Measurements from ENCODE around the gene OXA1L. TPM values are rescaled to one million over a fixed set of nuclear protein-coding genes. Genes with fewer than 3 reads are reported as not detected.
"Not testable (repeated sequence)": the region's sequence is repeated elsewhere in the genome, so short reads cannot be mapped to it uniquely, and the experiment has no call there.

Gene OXA1L
- total RNA-seq, 1 experiment from 2014 or later = 138 TPM

DNA sequence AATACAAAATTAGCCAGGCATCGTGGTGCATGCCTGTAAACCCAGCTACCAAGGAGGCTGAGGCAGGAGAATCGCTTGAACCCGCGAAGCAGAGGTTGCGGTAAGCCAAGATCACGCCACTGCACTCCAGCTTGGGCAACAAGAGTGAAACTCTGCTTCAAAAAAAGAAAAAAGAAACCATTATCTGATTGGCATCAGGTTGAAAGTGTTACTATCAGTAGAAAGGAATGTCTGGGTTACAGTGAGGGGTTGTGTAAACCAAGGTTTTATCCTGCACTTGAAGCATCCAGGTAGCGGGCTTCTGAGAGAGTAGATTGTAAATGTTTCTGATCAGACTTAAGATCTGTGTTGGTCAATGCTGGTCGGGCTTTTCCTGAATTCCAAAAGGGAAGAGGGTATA, 14.1 kb upstream of the OXA1L start:
- H3K36me3 Mint-ChIP-seq = no peaks in the 10 kb centered on the region
- POLR2A ChIA-PET = interaction anchor here (0.6 kb wide), 1 partner anchor 111 kb away, joined by 3 read pairs; no protein-coding TSS in a partner anchor
- H3K27me3 Mint-ChIP-seq (ENCODE audit: low read depth) = no peaks in the 10 kb centered on the region
- no peak overlapping the region for H3K27ac Mint-ChIP-seq
- no peak overlapping the region for H3K4me3 Mint-ChIP-seq
- ATAC-seq = no peak
- no peak for TF ChIP-seq NFYB (CRISPR knock-in tag; conservative IDR thresholded peaks at IDR 0.05; ENCODE audit: low read depth)
- TF ChIP-seq, protein P1, sequence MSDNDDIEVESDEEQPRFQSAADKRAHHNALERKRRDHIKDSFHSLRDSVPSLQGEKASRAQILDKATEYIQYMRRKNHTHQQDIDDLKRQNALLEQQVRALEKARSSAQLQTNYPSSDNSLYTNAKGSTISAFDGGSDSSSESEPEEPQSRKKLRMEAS (CRISPR knock-in tag; IDR thresholded peaks at IDR 0.05) = no peak
- H3K4me1 Mint-ChIP-seq = peaks cover 14% of the 10 kb centered on the region
- no peak for DNase-seq (ENCODE audit: low spot score)
- no peaks in the 10 kb centered on the region for H3K9me3 Mint-ChIP-seq
- CTCF ChIA-PET = interaction anchor here (0.6 to 1.5 kb wide), 3 partner anchors 61 to 234 kb away, joined by 3 to 6 read pairs (median 3); no protein-coding TSS in a partner anchor

DNA sequence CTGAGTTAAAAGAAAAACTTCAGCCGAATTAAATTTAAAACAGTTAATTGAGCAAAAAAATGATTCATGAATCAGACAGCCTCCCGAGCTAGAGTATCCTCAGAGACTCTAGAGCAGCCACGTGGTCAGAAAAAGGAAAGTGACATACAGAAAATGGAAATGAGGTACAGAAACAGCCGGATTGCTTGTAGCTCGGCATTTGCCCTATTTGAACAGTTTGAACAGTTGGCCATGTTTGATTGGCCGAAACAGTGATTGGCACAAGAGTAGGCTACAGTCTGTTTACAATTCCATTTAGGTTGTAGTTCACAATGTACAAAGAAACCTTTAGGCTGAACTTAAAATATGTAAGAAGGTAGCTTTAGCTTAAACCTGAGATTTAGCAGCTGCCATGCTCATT, 12.9 kb upstream of the OXA1L start:
- Mint-ChIP-seq H3K4me3 (no peak overlapping the region), H3K4me1 (peaks cover 8% of the 10 kb centered on the region), H3K27me3 (ENCODE audit: low read depth) (no peaks in the 10 kb centered on the region), H3K36me3 (no peaks in the 10 kb centered on the region), H3K9me3 (0 out of 2 replicates have a peak, but pooled peaks cover 3% of the 10 kb centered on the region), H3K27ac (no peak overlapping the region)
- TF ChIP-seq, protein P2, sequence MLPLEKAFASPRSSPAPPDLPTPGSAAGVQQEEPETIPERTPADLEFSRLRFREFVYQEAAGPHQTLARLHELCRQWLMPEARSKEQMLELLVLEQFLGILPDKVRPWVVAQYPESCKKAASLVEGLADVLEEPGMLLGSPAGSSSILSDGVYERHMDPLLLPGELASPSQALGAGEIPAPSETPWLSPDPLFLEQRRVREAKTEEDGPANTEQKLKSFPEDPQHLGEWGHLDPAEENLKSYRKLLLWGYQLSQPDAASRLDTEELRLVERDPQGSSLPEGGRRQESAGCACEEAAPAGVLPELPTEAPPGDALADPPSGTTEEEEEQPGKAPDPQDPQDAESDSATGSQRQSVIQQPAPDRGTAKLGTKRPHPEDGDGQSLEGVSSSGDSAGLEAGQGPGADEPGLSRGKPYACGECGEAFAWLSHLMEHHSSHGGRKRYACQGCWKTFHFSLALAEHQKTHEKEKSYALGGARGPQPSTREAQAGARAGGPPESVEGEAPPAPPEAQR (CRISPR knock-in tag; IDR thresholded peaks at IDR 0.05) = no peak
- TF ChIP-seq RORB (CRISPR knock-in tag; IDR thresholded peaks at IDR 0.05) = no peak
- TF ChIP-seq, protein P3, sequence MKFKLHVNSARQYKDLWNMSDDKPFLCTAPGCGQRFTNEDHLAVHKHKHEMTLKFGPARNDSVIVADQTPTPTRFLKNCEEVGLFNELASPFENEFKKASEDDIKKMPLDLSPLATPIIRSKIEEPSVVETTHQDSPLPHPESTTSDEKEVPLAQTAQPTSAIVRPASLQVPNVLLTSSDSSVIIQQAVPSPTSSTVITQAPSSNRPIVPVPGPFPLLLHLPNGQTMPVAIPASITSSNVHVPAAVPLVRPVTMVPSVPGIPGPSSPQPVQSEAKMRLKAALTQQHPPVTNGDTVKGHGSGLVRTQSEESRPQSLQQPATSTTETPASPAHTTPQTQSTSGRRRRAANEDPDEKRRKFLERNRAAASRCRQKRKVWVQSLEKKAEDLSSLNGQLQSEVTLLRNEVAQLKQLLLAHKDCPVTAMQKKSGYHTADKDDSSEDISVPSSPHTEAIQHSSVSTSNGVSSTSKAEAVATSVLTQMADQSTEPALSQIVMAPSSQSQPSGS (CRISPR knock-in tag; IDR thresholded peaks at IDR 0.05; ENCODE audit: borderline replicate concordance, low read depth) = no peak
- TF ChIP-seq RELA (CRISPR knock-in tag; IDR thresholded peaks at IDR 0.05; ENCODE audit: borderline replicate concordance) = no peak
- TF ChIP-seq, protein P4, sequence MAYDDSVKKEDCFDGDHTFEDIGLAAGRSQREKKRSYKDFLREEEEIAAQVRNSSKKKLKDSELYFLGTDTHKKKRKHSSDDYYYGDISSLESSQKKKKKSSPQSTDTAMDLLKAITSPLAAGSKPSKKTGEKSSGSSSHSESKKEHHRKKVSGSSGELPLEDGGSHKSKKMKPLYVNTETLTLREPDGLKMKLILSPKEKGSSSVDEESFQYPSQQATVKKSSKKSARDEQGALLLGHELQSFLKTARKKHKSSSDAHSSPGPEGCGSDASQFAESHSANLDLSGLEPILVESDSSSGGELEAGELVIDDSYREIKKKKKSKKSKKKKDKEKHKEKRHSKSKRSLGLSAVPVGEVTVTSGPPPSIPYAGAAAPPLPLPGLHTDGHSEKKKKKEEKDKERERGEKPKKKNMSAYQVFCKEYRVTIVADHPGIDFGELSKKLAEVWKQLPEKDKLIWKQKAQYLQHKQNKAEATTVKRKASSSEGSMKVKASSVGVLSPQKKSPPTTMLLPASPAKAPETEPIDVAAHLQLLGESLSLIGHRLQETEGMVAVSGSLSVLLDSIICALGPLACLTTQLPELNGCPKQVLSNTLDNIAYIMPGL (CRISPR knock-in tag; IDR thresholded peaks at IDR 0.05) = no peak
- no peak for TF ChIP-seq TEAD1 (CRISPR knock-in tag; IDR thresholded peaks at IDR 0.05)
- TF ChIP-seq, protein P5, sequence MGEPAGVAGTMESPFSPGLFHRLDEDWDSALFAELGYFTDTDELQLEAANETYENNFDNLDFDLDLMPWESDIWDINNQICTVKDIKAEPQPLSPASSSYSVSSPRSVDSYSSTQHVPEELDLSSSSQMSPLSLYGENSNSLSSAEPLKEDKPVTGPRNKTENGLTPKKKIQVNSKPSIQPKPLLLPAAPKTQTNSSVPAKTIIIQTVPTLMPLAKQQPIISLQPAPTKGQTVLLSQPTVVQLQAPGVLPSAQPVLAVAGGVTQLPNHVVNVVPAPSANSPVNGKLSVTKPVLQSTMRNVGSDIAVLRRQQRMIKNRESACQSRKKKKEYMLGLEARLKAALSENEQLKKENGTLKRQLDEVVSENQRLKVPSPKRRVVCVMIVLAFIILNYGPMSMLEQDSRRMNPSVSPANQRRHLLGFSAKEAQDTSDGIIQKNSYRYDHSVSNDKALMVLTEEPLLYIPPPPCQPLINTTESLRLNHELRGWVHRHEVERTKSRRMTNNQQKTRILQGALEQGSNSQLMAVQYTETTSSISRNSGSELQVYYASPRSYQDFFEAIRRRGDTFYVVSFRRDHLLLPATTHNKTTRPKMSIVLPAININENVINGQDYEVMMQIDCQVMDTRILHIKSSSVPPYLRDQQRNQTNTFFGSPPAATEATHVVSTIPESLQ (CRISPR knock-in tag; IDR thresholded peaks at IDR 0.05) = no peak
- TF ChIP-seq CREM (CRISPR knock-in tag; IDR thresholded peaks at IDR 0.05) = no peak
- no peak for TF ChIP-seq GABPB1 (CRISPR knock-in tag; IDR thresholded peaks at IDR 0.05)
- no peak for TF ChIP-seq NR2C2 (CRISPR knock-in tag; IDR thresholded peaks at IDR 0.05)
- no peak for DNase-seq (ENCODE audit: low spot score)
- no peak for ATAC-seq
- ChIA-PET CTCF (interaction anchor here (1.2 kb wide), 1 partner anchor 233 kb away, joined by 3 read pairs; no protein-coding TSS in a partner anchor), POLR2A (no interaction called here)

DNA sequence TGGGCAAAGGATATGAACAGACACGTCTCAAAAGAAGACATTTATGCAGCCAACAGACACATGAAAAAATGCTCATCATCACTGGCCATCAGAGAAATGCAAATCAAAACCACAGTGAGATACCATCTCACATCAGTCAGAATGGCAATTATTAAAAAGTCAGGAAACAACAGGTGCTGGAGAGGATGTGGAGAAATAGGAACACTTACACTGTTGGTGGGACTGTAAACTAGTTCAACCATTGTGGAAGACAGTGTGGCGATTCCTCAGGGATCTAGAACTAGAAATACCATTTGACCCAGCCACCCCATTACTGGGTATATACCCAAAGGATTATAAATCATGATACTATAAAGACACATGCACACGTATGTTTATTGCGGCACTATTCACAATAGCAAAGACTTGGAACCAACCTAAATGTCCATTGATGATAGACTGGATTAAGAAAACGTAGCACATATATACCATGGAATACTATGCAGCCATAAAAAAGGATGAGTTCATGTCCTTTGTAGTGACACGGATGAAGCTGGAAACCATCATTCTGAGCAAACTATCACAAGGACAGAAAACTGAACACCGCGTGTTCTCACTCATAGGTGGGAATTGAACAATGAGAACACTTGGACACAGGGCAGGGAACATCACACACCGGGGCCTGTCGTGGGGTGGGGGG, 8.4 kb upstream of the OXA1L start:
- H3K4me3 Mint-ChIP-seq; H3K9me3 Mint-ChIP-seq; POLR2A ChIA-PET; H3K4me1 Mint-ChIP-seq; H3K36me3 Mint-ChIP-seq; CTCF ChIA-PET; DNase-seq (ENCODE audit: low spot score); H3K27ac Mint-ChIP-seq; H3K27me3 Mint-ChIP-seq (ENCODE audit: low read depth); ATAC-seq: not testable (repeated sequence)

All from WTC11 (cell line).